K562 (cell line): Measurements from ENCODE around the gene DNMBP. TPM values are rescaled to one million over a fixed set of nuclear protein-coding genes. Genes with fewer than 3 reads are reported as not detected.
A peak's percentile ranks its signal among the peaks of the same experiment; 100 is the strongest.

ENCODE experiments used
- ATAC-seq: fragments of 200-7000 bp; cut with Tn5 transposase; 3 replicates; pipeline ENCODE4 v1.9.1; 2020; ENCODE audit warnings: moderate library complexity
- BruUV-seq: library from RNA; stranded (reverse); fragments of 400-500 nt; replicated peaks from 2 replicates; lab custom pipeline; 2021; lab: Mats Ljungman, UMichigan
- CTCF ChIA-PET: fragments of 300-600 bp; formaldehyde crosslinking; extraction: SDS; loops from one replicate; lab custom pipeline; 2021; ENCODE audit warnings: low intra/inter-chr PET ratio; lab: Yijun Ruan, JAX
- POLR2A ChIA-PET: fragments of 300-600, 350-650 bp; sonication (Branson Sonifier 250); formaldehyde crosslinking; extraction: SDS; loops from one replicate; lab custom pipeline; 2021; ENCODE audit warnings: antibody characterized with exemption, inconsistent platforms; lab: Yijun Ruan, JAX
- DNase-seq, 4 experiments: peaks; one replicate each; pipeline versions ENCODE4 v3.0.0 to v3.0.0-alpha.2; 2011 to 2018; ENCODE audit warnings: low spot score in 3 of 4, mixed read lengths in 3 of 4; ENCODE audit errors: extremely low read depth in 1 of 4
- FAIRE-seq: peaks from 2 replicates; lab custom pipeline; 2011; peaks lifted over from hg19 to GRCh38; lab: Jason Lieb, UNC
- H2AFZ ChIP-seq: 2 replicates; pipeline ENCODE4 v1.6.0; 2011; ENCODE audit warnings: low read depth, low read length, control low read depth, inconsistent platforms
- H3K27ac ChIP-seq: fragments of 200-600 bp; 3 replicates; pipeline ENCODE4 v1.8.0; 2011; ENCODE audit warnings: low read depth, mild to moderate bottlenecking, control low read depth, inconsistent platforms, low read length, moderate library complexity, mixed read lengths; ENCODE audit errors: extremely low read depth
- H3K27me3 ChIP-seq, 2 experiments: fragments of 300-600 bp in 1 of 2; 2 replicates in 1 of 2; 3 replicates in 1 of 2; pipeline versions ENCODE4 v1.6.0 to v1.8.0; 2011; ENCODE audit warnings: inconsistent platforms in 2 of 2, low read length in 2 of 2, mild to moderate bottlenecking in 1 of 2, mixed read lengths in 1 of 2, moderate library complexity in 1 of 2; ENCODE audit not compliant: control insufficient read depth in 2 of 2, insufficient read depth in 2 of 2
- H3K36me3 ChIP-seq: fragments of 300-600 bp; 3 replicates; pipeline ENCODE4 v1.8.0; 2011; ENCODE audit warnings: mild to moderate bottlenecking, low read length, inconsistent platforms; ENCODE audit not compliant: control insufficient read depth, insufficient read depth
- H3K4me1 ChIP-seq, 2 experiments: fragments of 200-600 bp in 1 of 2; replicated peaks in 1 of 2; 2 replicates in 1 of 2; 3 replicates in 1 of 2; pipeline versions ENCODE4 v1.5.1 to v1.8.0; 2011; ENCODE audit warnings: inconsistent platforms in 2 of 2, low read length in 2 of 2, mild to moderate bottlenecking in 1 of 2, mixed read lengths in 1 of 2, moderate library complexity in 1 of 2; ENCODE audit not compliant: control insufficient read depth in 2 of 2, insufficient read depth in 2 of 2
- H3K4me2 ChIP-seq: 2 replicates; pipeline ENCODE4 v1.6.1; 2011; ENCODE audit warnings: low read length, control low read depth, inconsistent platforms, mixed read lengths; ENCODE audit not compliant: insufficient read depth
- H3K4me3 ChIP-seq: fragments of 200-600 bp; sonication (generic), shearing (Covaris generic); 2 replicates; pipeline ENCODE4 v1.5.1; 2016; ENCODE audit warnings: control low read depth, inconsistent platforms
- H3K79me2 ChIP-seq: fragments of 200-600 bp; 3 replicates; pipeline ENCODE4 v1.8.0; 2011; ENCODE audit warnings: low read length, inconsistent platforms; ENCODE audit not compliant: control insufficient read depth, insufficient read depth
- H3K9ac ChIP-seq, 2 experiments: 2 replicates each; pipeline versions ENCODE4 v1.6.0 to v1.6.1; 2011; ENCODE audit warnings: low read depth in 2 of 2, low read length in 2 of 2, control low read depth in 1 of 2, inconsistent platforms in 1 of 2, mild to moderate bottlenecking in 1 of 2, mixed read lengths in 1 of 2; ENCODE audit not compliant: insufficient read depth in 1 of 2
- H3K9me1 ChIP-seq: one replicate; pipeline ENCODE4 v1.6.0; 2011; ENCODE audit warnings: inconsistent platforms, mild to moderate bottlenecking, low read length, moderate library complexity; ENCODE audit not compliant: control insufficient read depth, insufficient read depth
- H3K9me3 ChIP-seq: replicated peaks from 2 replicates; pipeline ENCODE4 v1.5.1; 2011; ENCODE audit warnings: low read depth, low read length, inconsistent platforms; ENCODE audit not compliant: control insufficient read depth, insufficient read depth
- H4K20me1 ChIP-seq: replicated peaks from 2 replicates; pipeline ENCODE4 v1.6.1; 2011; ENCODE audit warnings: low read length, inconsistent platforms, mixed read lengths; ENCODE audit not compliant: control insufficient read depth, insufficient read depth
- EGR1 ChIP-seq: fragments of 450-650 bp; conservative IDR thresholded peaks from 2 replicates; pipeline ENCODE4 v1.6.1; 2017; ENCODE audit warnings: mild to moderate bottlenecking
- FOXK1 ChIP-seq: sonication (generic); formaldehyde crosslinking; IDR thresholded peaks from 2 replicates; pipeline ENCODE4 v1.8.0; 2022; ENCODE audit warnings: missing genetic modification reagents, mild to moderate bottlenecking, borderline replicate concordance
- GABPA ChIP-seq: fragments of 200-800 bp; sonication (Bioruptor generic); conservative IDR thresholded peaks from 2 replicates; pipeline ENCODE4 v1.6.1; 2016; ENCODE audit warnings: low read depth, missing genetic modification characterization, missing compliant biosample characterization
- MCM5 ChIP-seq: fragments of 450-650 bp; IDR thresholded peaks from 2 replicates; pipeline ENCODE4 v1.6.1; 2016; ENCODE audit warnings: low read depth
- MEIS2 ChIP-seq: fragments of 450-650 bp; IDR thresholded peaks from 2 replicates; pipeline ENCODE4 v1.6.1; 2014; ENCODE audit warnings: mild to moderate bottlenecking; ENCODE audit not compliant: partially characterized antibody
- MTA2 ChIP-seq: fragments of 450-650 bp; IDR thresholded peaks from 2 replicates; pipeline ENCODE4 v1.6.1; 2016; ENCODE audit warnings: low read depth
- NONO ChIP-seq, 2 experiments: fragments of 200-400 bp in 1 of 2; fragments of 450-650 bp in 1 of 2; formaldehyde crosslinking in 1 of 2; IDR thresholded peaks; 2 replicates each; pipeline ENCODE4 v1.6.1; 2017; ENCODE audit warnings: low read depth in 2 of 2, mild to moderate bottlenecking in 2 of 2, moderate library complexity in 2 of 2, low read length in 1 of 2
- POLR3A ChIP-seq: IDR thresholded peaks from 2 replicates; pipeline ENCODE4 v1.6.1; 2011; ENCODE audit warnings: borderline replicate concordance, mild to moderate bottlenecking, moderate library complexity; ENCODE audit not compliant: insufficient read length, insufficient read depth; ENCODE audit errors: extremely low read depth
- RBM39 ChIP-seq: fragments of 200-400 bp; formaldehyde crosslinking; optimal IDR thresholded peaks from 2 replicates; pipeline ENCODE3; 2018; ENCODE audit warnings: low read depth, low read length
- SAP30 ChIP-seq: fragments of 200-600 bp; sonication (generic); IDR thresholded peaks from 2 replicates; pipeline ENCODE4 v1.6.1; 2012; ENCODE audit warnings: borderline replicate concordance, low read depth, mild to moderate bottlenecking, moderate library complexity, low read length, control low read depth, inconsistent platforms; ENCODE audit not compliant: insufficient read depth, poor library complexity, severe bottlenecking
- SMARCA4 ChIP-seq: fragments of 450-650 bp; IDR thresholded peaks from 2 replicates; pipeline ENCODE4 v1.6.1; 2016
- SRSF1 ChIP-seq: fragments of 200-400 bp; formaldehyde crosslinking; IDR thresholded peaks from 2 replicates; pipeline ENCODE4 v1.6.1; 2017; ENCODE audit warnings: mild to moderate bottlenecking, low read depth, low read length, moderate library complexity
- TCF3 ChIP-seq: sonication (generic); formaldehyde crosslinking; IDR thresholded peaks from 2 replicates; pipeline ENCODE4 v1.4.0; 2020; ENCODE audit warnings: mild to moderate bottlenecking, missing genetic modification reagents
- ZHX1 ChIP-seq: fragments of 150-350 bp; conservative IDR thresholded peaks from 2 replicates; pipeline ENCODE4 v1.6.1; 2014; ENCODE audit warnings: low read length
- ZNF282 ChIP-seq: sonication (generic); formaldehyde crosslinking; IDR thresholded peaks from 2 replicates; pipeline ENCODE4 v1.8.1; 2023; ENCODE audit warnings: missing genetic modification reagents
- ZNF316 ChIP-seq: fragments of 450-650 bp; IDR thresholded peaks from 2 replicates; pipeline ENCODE4 v1.6.1; 2016
- ZNF347 ChIP-seq: fragments of 450-650 bp; formaldehyde crosslinking; IDR thresholded peaks from 2 replicates; pipeline ENCODE4 v1.4.0; 2020; ENCODE audit warnings: low read depth, mild to moderate bottlenecking, moderate library complexity
- ZSCAN32 ChIP-seq: fragments of 450-650 bp; formaldehyde crosslinking; IDR thresholded peaks from 2 replicates; pipeline ENCODE4 v1.4.0; 2020; ENCODE audit warnings: mild to moderate bottlenecking, moderate library complexity
- WGBS: fragments of 100-300 bp; shearing (Covaris generic); methylation state at CpG from one replicate; pipeline ENCODE4 v1.1.6; 2016; ENCODE audit warnings: low coverage, mixed read lengths; ENCODE audit not compliant: insufficient coverage; ENCODE audit errors: missing lambda C conversion rate; 5-methylcytosine and 5-hydroxymethylcytosine counted together
- in situ Hi-C: fragments of 300-500 bp; cut with MboI; formaldehyde crosslinking; loops from 4 replicates; pipeline ENCODE4 v1.15.0; 2018; ENCODE audit warnings: inconsistent platforms, mixed read lengths
- intact Hi-C: fragments of 100-400 bp; cut with micrococcal nuclease; formaldehyde crosslinking; loops from 2 replicates; pipeline ENCODE4 v1.14.2; 2022
- polyA plus RNA-seq, 8 experiments: library from polyadenylated mRNA; depleted of rRNA in 4 of 8; stranded (reverse) in 5 of 8; unstranded in 3 of 8; fragments of >200 nt; fragmentation: Nextera tagmentation in 2 of 8; fragmentation: Illumina TruSeq in 1 of 8; extraction: Ambion mirVana in 2 of 8; extraction: Trizol in 1 of 8; gene quantifications; 2 replicates each; pipeline versions ENCODE4 v1.2.1 to v1.2.3, GENCODE V29; 2011 to 2014; ENCODE audit warnings: inconsistent platforms in 1 of 8, missing spikeins in 1 of 8
- total RNA-seq, 7 experiments: library from RNA; depleted of rRNA in 6 of 7; stranded (reverse); fragments of >200 nt in 6 of 7; fragmentation: Illumina TruSeq in 2 of 7; extraction: Trizol in 2 of 7; gene quantifications; 2 replicates each; pipeline versions ENCODE4 v1.2.1 to v1.2.3, GENCODE V29; 2011 to 2021; ENCODE audit warnings: low replicate concordance in 1 of 7

Gene DNMBP
- total and polyA plus RNA-seq, 9 of the 15 experiments (the other 6 are each of a cell fraction or from before 2014, with no cell fraction given): 0.83 to 3.7 (median 2.2) TPM

DNA sequence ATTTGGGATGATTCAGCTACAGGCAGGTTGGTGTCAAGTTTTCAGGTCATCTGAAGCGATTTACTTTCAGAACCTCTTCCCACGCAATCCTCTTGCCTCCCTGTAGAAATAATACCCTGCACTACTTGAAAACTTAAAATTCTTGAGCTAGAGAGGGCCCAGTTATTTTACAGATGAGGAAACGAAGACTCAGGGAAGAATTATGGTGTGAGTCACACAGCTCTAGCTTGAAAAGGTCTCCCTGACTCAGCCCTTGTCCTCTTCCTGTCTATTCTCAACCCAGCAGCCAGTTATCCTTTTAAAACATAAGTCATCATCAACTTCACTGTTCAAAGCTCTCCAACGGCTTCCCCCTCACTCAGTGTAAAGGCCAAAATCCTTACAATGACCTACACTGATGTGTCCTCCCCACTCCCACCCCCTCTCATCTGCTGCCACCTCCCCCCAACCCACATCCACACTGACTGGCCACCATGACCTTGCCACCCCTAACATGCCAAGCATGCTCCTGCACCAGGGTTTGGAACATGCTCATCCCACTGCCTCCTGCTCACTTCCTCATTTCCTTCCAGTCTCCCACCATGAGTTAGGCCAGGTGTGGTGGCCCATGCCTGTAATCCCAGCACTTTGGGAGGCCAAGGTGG is 3.4 kb downstream of the DNMBP start:
- in situ Hi-C loops (no loop called here), intact Hi-C loops (no loop called here)
- FAIRE-seq (peak; percentile 70), ATAC-seq (peak; percentile 38; the same call in 2 of the 3 replicates), DNase-seq (peak in 2 of 4 experiments; percentile 30 to 54)
- Histone ChIP-seq H3K4me2 (peak overlapping the region; percentile 25; the same call in 1 of the 2 replicates), H3K27me3 (no peaks in the 10 kb centered on the region), H4K20me1 (0 out of 2 replicates have a peak, but pooled peaks cover 7% of the 10 kb centered on the region), H3K79me2 (peaks cover 21% of the 10 kb centered on the region), H3K36me3 (no peaks in the 10 kb centered on the region), H3K9me3 (no peaks in the 10 kb centered on the region), H3K9me1 (no peaks in the 10 kb centered on the region), H3K9ac (peak overlapping the region in 1 of 2 experiments; percentile 48; a peak in 1 of 4 replicates), H3K4me3 (no peak overlapping the region), H3K27ac (peak overlapping the region; percentile 65; the same call in 2 of the 3 replicates), H2AFZ (0 out of 2 replicates have a peak overlapping the region, but pooled peaks have one; percentile 32), H3K4me1 (peaks cover 12 to 28% of the 10 kb centered on the region in 2 experiments; a peak in 4 of 5 replicates)
- BruUV-seq: TSS peak; percentile 16
- ChIA-PET CTCF (no interaction called here), POLR2A (interaction anchor here (0.5 to 1.7 kb wide), 4 partner anchors 11 to 504 kb away, joined by 3 to 4 read pairs (median 4); no protein-coding TSS in a partner anchor)
- 2% methylated on average over 4 of the region's 4 CpGs for WGBS
- TF ChIP-seq RBM39 (no peak), MCM5 (no peak), TCF3 (no peak), FOXK1 (no peak), SAP30 (no peak), NONO (IDR thresholded peaks at IDR 0.05; ENCODE audit: low read depth in 2 of 2, low read length in 1 of 2) (no peak), MTA2 (no peak), ZNF347 (CRISPR knock-in tag) (no peak), POLR3A (no peak), GABPA (tag) (0 out of 2 replicates have a peak, but pooled peaks have one; percentile 31), EGR1 (0 out of 2 replicates have a peak, but pooled peaks have one; percentile 15), ZHX1 (no peak), ZNF282 (CRISPR knock-in tag) (no peak), ZSCAN32 (no peak), SRSF1 (no peak), ZNF316 (0 out of 2 replicates have a peak, but pooled peaks have one; percentile 11), MEIS2 (peak; percentile 59), SMARCA4 (peak; percentile 51; the same call in 1 of the 2 replicates)
